H7 (cell line): Measurements from ENCODE around the gene ANO3. TPM values are rescaled to one million over a fixed set of nuclear protein-coding genes. Genes with fewer than 3 reads are reported as not detected.

ENCODE experiments used
- DNase-seq: peaks from one replicate; pipeline ENCODE4 v3.0.0; 2012
- H3K27me3 ChIP-seq: 2 replicates; pipeline ENCODE4 v1.6.0; 2011; ENCODE audit warnings: mild to moderate bottlenecking, low read length; ENCODE audit not compliant: control insufficient read depth, insufficient read depth
- H3K36me3 ChIP-seq: replicated peaks from 2 replicates; pipeline ENCODE4 v1.5.1; 2011; ENCODE audit warnings: low read length; ENCODE audit not compliant: control insufficient read depth, insufficient read depth
- H3K4me3 ChIP-seq: 2 replicates; pipeline ENCODE4 v1.5.1; 2011; ENCODE audit warnings: low read depth, mild to moderate bottlenecking, control low read depth, low read length, moderate library complexity; ENCODE audit not compliant: insufficient read depth
- total RNA-seq: library from RNA; depleted of rRNA; stranded (reverse); fragments of >200 nt; shearing (Covaris generic); gene quantifications from 2 replicates; pipeline ENCODE4 v1.2.3, GENCODE V29; 2014; rRNA removed

The ANO3 gene
- total RNA-seq, 1 experiment from 2014 or later: not detected

DNA sequence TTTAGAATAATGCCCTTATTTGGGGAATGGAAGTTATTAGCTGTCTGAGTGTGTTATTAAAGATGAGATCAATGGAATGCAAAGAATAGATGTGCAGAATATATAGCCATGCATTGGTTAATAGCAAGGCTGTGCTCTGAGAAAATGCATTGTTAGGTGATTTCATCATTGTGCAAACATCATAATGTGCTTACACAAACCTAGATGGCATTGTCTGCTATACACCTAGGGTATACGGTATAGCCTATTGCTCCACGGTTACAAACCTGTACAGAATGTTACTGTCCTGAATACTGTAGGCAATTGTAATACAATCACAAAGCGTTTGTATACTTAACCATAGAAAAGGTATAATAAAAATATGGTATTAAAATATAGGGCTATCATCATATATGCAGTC is 364.4 kb downstream of the ANO3 start:
- Histone ChIP-seq H3K27me3 (no peaks in the 10 kb centered on the region), H3K36me3 (no peaks in the 10 kb centered on the region), H3K4me3 (no peak overlapping the region)
- DNase-seq: no peak

DNA sequence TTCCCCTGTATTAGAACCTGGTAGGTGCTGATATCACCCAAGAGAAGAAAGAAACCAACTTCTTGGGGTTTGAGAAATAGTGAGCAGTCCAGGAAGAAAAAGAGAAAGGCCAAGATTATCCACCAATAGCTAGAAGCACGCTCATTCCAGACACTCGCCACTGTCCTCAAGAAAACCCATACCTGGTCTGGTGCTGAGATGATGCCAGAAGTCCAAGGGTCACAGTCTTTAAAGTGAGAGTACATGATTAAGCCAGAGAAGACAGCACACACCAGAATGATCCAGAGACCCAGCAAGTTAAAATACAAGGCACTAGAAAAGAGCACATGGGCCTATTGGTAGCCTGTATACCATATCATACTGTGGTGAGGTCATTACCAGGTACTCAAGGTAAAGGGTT is 366.3 kb downstream of the ANO3 start:
- H3K4me3 ChIP-seq: no peak overlapping the region
- no peak for DNase-seq
- H3K27me3 ChIP-seq: no peaks in the 10 kb centered on the region
- H3K36me3 ChIP-seq: no peaks in the 10 kb centered on the region

DNA sequence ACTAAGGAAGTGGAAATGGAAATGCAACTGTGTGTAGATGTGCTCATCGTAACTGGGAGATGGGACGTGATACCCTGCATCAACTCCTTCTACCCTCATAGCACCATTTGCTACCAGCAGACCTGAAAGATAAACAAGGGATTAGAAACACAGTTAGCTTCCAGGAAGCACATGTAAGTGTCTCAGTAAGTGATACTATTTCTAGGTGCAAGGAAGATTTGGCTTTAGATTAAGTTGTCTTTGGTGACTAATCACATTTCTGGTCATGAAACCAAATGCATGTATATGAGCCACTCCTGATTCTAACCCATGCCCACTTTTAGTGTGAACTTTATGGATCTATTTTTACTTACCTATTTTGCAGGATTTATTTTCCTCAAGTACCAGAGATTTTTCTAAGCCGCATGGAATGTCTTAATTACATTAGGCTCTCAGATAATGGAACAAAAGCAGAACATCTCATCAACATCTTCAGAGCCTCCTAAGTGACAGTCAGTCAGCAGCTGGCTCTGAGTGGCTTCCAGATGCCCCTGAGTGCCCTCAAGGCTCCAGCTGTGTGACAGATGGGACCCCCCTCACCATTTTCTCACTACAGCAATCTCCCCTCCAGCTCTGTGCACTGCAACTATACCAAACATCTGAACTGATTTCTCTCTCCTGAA is 368.8 kb downstream of the ANO3 start:
- Histone ChIP-seq H3K4me3 (no peak overlapping the region), H3K36me3 (no peaks in the 10 kb centered on the region), H3K27me3 (no peaks in the 10 kb centered on the region)
- no peak for DNase-seq

DNA sequence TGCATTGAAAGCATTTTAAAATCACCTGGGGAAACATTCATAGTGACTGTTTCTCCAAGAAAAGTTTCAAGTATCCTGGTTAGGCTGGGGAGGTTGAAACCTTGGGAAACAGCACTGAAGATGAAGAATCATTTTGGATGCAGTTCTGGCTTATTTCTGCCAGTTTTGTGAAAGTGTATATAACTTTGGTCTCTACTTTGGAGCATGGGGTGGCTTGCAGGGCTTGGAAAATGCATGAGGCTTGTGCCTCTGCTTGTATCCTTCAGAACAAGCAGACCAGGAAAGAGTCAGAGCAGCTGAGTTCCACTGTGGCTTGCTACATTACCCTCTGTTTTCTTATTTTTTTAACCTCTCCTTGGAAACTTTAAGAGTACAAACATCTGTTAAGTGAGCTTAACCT is 370.5 kb downstream of the ANO3 start:
- H3K36me3 ChIP-seq: no peaks in the 10 kb centered on the region
- no peaks in the 10 kb centered on the region for H3K27me3 ChIP-seq
- DNase-seq: no peak
- no peak overlapping the region for H3K4me3 ChIP-seq

DNA sequence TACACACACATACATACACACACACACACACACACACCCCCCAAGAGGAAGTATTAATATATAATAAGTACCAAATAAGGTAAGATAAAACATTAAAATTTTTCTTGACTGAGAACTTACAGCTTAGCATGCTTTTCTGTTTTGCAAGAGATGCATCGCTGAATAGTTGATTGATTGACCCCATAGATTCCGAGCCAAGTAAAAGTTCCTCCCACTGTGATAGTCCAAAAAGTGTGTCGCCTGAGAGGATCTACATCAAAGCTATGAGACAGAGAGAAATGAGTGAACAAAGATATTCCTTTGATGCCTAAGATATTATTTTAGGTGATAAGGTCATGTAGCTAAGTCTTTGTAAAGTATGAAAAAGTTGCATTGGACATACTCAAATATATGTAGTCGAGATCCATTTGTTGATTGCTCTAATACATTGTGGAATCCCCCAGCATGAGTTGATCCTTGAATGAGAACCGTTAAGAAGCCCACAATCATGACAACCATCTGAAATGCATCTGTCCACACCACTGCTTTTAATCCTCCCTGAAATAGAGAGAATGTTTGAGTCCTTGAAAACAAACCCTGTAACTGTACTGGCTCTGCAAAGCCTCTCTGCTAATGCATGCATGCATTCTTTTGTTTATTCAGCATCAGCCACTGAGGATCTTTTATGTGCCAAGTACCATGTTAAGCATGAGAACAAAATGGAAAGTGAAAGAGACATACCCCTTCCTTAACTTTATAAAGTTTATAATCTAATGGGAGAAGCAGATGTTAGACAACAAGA is 371.7 kb downstream of the ANO3 start:
- H3K27me3 ChIP-seq: no peaks in the 10 kb centered on the region
- no peak overlapping the region for H3K4me3 ChIP-seq
- no peaks in the 10 kb centered on the region for H3K36me3 ChIP-seq
- DNase-seq: no peak

DNA sequence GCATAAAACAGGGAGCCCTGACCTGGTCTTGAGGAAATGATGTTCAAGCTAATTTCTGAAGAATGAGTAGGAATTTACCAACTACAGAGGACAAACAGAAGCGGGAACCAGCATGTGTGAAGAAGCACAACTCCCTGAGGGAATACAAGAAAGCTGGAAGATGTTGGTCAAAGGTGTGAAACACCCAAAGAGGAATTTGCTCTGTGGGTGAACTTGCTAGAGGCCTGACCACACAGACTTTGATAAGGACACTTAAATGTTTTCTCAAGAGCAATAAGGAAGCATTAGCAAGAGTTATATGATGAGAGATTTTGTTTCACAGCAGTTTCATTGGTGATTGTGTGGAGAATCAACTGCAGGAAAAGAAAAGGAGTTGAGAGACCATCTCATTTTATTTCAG is 372.3 kb downstream of the ANO3 start:
- Histone ChIP-seq H3K27me3 (no peaks in the 10 kb centered on the region), H3K4me3 (no peak overlapping the region), H3K36me3 (no peaks in the 10 kb centered on the region)
- no peak for DNase-seq

DNA sequence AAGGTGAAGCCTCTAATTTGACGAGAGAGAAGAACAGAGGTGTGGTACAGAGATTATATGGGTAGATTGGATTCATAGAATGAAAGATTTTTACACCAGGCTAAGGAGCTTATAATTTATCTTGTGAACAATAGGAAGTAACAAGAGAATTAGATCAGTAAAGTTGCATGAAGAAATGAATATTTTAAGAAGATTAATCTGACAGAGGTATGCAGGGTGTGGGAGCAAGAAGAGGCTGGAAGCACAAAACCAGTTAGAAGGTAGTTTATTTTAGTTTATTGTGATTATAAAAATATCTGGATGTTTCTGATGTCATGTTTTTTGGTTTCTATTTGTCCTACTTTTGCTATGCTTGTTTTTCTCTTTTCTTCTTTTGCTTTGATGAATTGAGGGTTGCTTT is 374.3 kb downstream of the ANO3 start:
- DNase-seq: no peak
- H3K27me3 ChIP-seq: no peaks in the 10 kb centered on the region
- H3K4me3 ChIP-seq: no peak overlapping the region
- H3K36me3 ChIP-seq: no peaks in the 10 kb centered on the region

DNA sequence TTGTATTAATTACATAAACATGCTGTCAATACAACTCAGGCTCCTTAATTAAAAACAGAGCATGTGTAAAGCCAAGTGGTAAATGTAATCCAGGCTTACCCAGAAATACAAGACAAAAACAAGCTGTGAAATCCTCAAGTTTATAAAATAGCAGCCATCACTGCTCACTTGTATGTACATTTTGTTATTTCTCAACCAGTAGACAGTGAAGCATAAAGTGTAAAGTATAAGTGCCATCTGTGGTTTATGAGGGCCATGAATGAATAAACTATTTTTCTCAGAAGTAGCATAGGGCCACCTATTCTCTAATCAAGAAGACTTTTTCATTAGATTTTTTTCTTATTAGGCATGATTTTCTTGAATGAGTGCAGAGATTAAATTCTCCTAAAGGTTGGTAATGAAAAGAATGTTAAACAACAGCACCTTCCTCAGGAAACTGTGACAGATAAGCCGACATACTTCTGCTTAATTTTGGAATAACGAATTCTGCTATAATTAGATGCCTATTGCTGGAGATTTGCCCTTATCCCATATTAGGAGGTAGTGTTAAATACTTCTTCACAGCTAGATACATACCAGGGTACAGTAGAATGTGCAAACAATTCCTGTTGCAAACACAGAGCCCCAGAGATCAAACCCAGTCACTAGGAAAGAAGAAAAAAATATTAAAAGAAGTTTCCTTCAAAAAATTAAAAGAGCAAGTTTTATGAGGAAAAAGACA is 377.0 kb downstream of the ANO3 start:
- Histone ChIP-seq H3K27me3 (no peaks in the 10 kb centered on the region), H3K4me3 (no peak overlapping the region)

DNA sequence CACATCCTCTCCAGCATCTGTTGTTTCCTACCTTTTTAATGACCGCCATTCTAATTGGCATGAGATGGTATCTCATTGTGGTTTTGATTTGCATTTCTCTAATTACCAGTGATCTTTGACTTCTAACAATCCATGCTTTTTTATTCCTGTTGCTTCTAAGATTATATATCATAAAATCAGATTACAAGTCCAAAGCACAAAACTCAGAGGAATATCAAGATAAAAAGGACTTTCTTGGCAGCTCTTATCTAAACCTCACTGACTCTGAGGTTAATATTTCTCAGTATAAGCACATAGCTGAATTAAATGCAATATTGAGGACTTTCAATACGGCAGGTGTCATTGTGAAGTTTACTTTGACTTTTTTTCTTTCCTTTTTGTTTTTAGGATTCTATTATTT is 378.6 kb downstream of the ANO3 start:
- Histone ChIP-seq H3K27me3 (no peaks in the 10 kb centered on the region), H3K4me3 (no peak overlapping the region), H3K36me3 (no peaks in the 10 kb centered on the region)
- DNase-seq: no peak

More for the DNA sequence above, 377.0 kb downstream of the ANO3 start:
- no peak for DNase-seq
- H3K36me3 ChIP-seq: no peaks in the 10 kb centered on the region

DNA sequence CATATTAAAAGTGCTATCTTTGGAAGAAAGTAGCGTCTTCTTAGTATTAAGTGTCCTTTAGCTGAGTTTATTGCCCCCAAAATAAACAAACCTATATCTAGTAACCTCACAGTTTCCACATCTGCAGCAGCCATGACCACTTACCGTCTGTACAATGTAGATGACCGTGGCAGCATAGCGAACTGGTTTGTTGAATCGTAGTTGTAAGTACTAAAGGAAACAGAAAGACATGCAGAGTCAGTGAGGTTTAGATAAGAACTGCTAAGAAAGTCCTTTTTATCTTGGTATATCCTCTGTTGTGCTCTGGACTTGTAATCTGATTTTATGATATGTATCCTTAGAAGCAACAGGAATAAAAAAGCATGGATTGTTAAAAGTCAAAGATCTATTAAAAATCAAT is 380.6 kb downstream of the ANO3 start:
- H3K36me3 ChIP-seq: no peaks in the 10 kb centered on the region
- H3K4me3 ChIP-seq: no peak overlapping the region
- DNase-seq: no peak
- no peaks in the 10 kb centered on the region for H3K27me3 ChIP-seq

Other genes starting within 250 kb of the ANO3 start
- gene MUC15, start 240.1 kb downstream of the ANO3 start, total RNA-seq: not detected in 2 replicates